ENCODE measurements around the gene PDCD5. TPM values are rescaled to one million over a fixed set of nuclear protein-coding genes. Genes with fewer than 3 reads are reported as not detected.
A peak's percentile ranks its signal among the peaks of the same experiment; 100 is the strongest.

PDCD5 gene
- total RNA-seq, 1 donor from 2014 or later = 131 TPM

GRCh38 chr19:32619051-32619685 lies 38.2 kb downstream of the PDCD5 start:
- peaks cover 22% of the 10 kb centered on the region for H3K36me3 ChIP-seq (ENCODE audit: control insufficient read depth, insufficient read depth, low read length)
- DNase-seq (ENCODE audit: low read depth) (no peak), FAIRE-seq (peak; percentile 73)
- H3K4me3 ChIP-seq (ENCODE audit: low read depth, low read length) = no peak overlapping the region
- TF ChIP-seq CTCF (IDR thresholded peaks at IDR 0.05; ENCODE audit: insufficient read depth, low read length, severe bottlenecking) = no peak
- no peaks in the 10 kb centered on the region for H3K27me3 ChIP-seq (ENCODE audit: control insufficient read depth, insufficient read depth, low read length)

- TF ChIP-seq CTCF (IDR thresholded peaks at IDR 0.05; ENCODE audit: insufficient read depth, low read length, severe bottlenecking) = no peak
- DNase-seq (ENCODE audit: low read depth) = no peak
- FAIRE-seq = no peak
- peaks cover 21% of the 10 kb centered on the region for H3K36me3 ChIP-seq (ENCODE audit: control insufficient read depth, insufficient read depth, low read length)
- H3K27me3 ChIP-seq (ENCODE audit: control insufficient read depth, insufficient read depth, low read length) = no peaks in the 10 kb centered on the region
- no peak overlapping the region for H3K4me3 ChIP-seq (ENCODE audit: low read depth, low read length)
Observed at GRCh38 chr19:32622002-32622401, 41.0 kb downstream of the PDCD5 start.

GRCh38 chr19:32624410-32624809 lies 43.4 kb downstream of the PDCD5 start:
- Histone ChIP-seq H3K4me3 (ENCODE audit: low read depth, low read length) (no peak overlapping the region), H3K36me3 (ENCODE audit: control insufficient read depth, insufficient read depth, low read length) (peaks cover 16% of the 10 kb centered on the region), H3K27me3 (ENCODE audit: control insufficient read depth, insufficient read depth, low read length) (no peaks in the 10 kb centered on the region)
- FAIRE-seq (no peak), DNase-seq (ENCODE audit: low read depth) (no peak)
- TF ChIP-seq CTCF (IDR thresholded peaks at IDR 0.05; ENCODE audit: insufficient read depth, low read length, severe bottlenecking) = no peak

GRCh38 chr19:32626969-32627368 lies 46.0 kb downstream of the PDCD5 start:
- FAIRE-seq (no peak), DNase-seq (ENCODE audit: low read depth) (no peak)
- Histone ChIP-seq H3K4me3 (ENCODE audit: low read depth, low read length) (no peak overlapping the region), H3K27me3 (ENCODE audit: control insufficient read depth, insufficient read depth, low read length) (no peaks in the 10 kb centered on the region), H3K36me3 (ENCODE audit: control insufficient read depth, insufficient read depth, low read length) (peaks cover 25% of the 10 kb centered on the region)
- TF ChIP-seq CTCF (IDR thresholded peaks at IDR 0.05; ENCODE audit: insufficient read depth, low read length, severe bottlenecking) = no peak

GRCh38 chr19:32627714-32628270 lies 46.8 kb downstream of the PDCD5 start:
- H3K36me3 ChIP-seq (ENCODE audit: control insufficient read depth, insufficient read depth, low read length) = peaks cover 23% of the 10 kb centered on the region
- no peaks in the 10 kb centered on the region for H3K27me3 ChIP-seq (ENCODE audit: control insufficient read depth, insufficient read depth, low read length)
- TF ChIP-seq CTCF (IDR thresholded peaks at IDR 0.05; ENCODE audit: insufficient read depth, low read length, severe bottlenecking) = no peak
- H3K4me3 ChIP-seq (ENCODE audit: low read depth, low read length) = no peak overlapping the region
- DNase-seq (ENCODE audit: low read depth) (no peak), FAIRE-seq (no peak)

GRCh38 chr19:32630338-32630737 lies 49.3 kb downstream of the PDCD5 start:
- TF ChIP-seq CTCF (IDR thresholded peaks at IDR 0.05; ENCODE audit: insufficient read depth, low read length, severe bottlenecking) = no peak
- no peak overlapping the region for H3K4me3 ChIP-seq (ENCODE audit: low read depth, low read length)
- FAIRE-seq = no peak
- H3K36me3 ChIP-seq (ENCODE audit: control insufficient read depth, insufficient read depth, low read length) = peaks cover 24% of the 10 kb centered on the region
- DNase-seq (ENCODE audit: low read depth) = no peak
- no peaks in the 10 kb centered on the region for H3K27me3 ChIP-seq (ENCODE audit: control insufficient read depth, insufficient read depth, low read length)

Measured in bronchial epithelial cell (primary cell).